CD4-positive, alpha-beta T cell (primary cell): ENCODE data around the gene EDN1. TPM values are rescaled to one million over a fixed set of nuclear protein-coding genes. Genes with fewer than 3 reads are reported as not detected.

Source experiments
- ATAC-seq: fragments of 200-7000 bp; cut with Tn5 transposase; one replicate; pipeline ENCODE4 v1.10.0; 2022; ENCODE audit warnings: mild to moderate bottlenecking; ENCODE audit not compliant: poor library complexity
- CTCF ChIA-PET: fragments of 350-600 bp; sonication (Branson Sonifier 250); formaldehyde crosslinking; loops from one replicate; lab custom pipeline; 2021; ENCODE audit warnings: antibody characterized with exemption, inconsistent platforms; lab: Charles Lee
- POLR2A ChIA-PET: fragments of 350-600 bp; sonication (Branson Sonifier 250); formaldehyde crosslinking; loops from one replicate; lab custom pipeline; 2021; ENCODE audit warnings: antibody characterized with exemption, inconsistent platforms; lab: Charles Lee
- DNase-seq, 14 experiments: peaks; one replicate each; pipeline ENCODE4 v3.0.0-alpha.2; 2013 to 2020; ENCODE audit warnings: mixed read lengths in 2 of 14
- H3K27ac ChIP-seq, 2 donors: one replicate each; pipeline versions ENCODE4 v1.5.1 to v1.7.0; 2013; ENCODE audit warnings: low read length in 2 of 2, low read depth in 1 of 2, mild to moderate bottlenecking in 1 of 2
- H3K27me3 ChIP-seq, 2 experiments: 1 replicate in 1 of 2; 2 replicates in 1 of 2; pipeline versions ENCODE4 v1.6.1 to v1.7.0; 2013; ENCODE audit warnings: low read length in 2 of 2, control low read depth in 1 of 2, mild to moderate bottlenecking in 1 of 2, moderate library complexity in 1 of 2; ENCODE audit not compliant: insufficient read depth in 2 of 2, control insufficient read depth in 1 of 2
- H3K36me3 ChIP-seq: one replicate; pipeline ENCODE4 v1.6.1; 2013; ENCODE audit warnings: low read length, control low read depth; ENCODE audit not compliant: insufficient read depth
- H3K4me1 ChIP-seq: one replicate; pipeline ENCODE4 v1.6.1; 2013; ENCODE audit warnings: low read length, control low read depth; ENCODE audit not compliant: insufficient read depth
- H3K4me3 ChIP-seq: one replicate; pipeline ENCODE4 v1.5.1; 2013; ENCODE audit warnings: mild to moderate bottlenecking, low read length, moderate library complexity
- H3K9me3 ChIP-seq, 2 experiments: 1 replicate in 1 of 2; 2 replicates in 1 of 2; pipeline versions ENCODE4 v1.6.1 to v1.7.0; 2013; ENCODE audit warnings: low read length in 2 of 2, mild to moderate bottlenecking in 2 of 2, control low read depth in 1 of 2, moderate library complexity in 1 of 2; ENCODE audit not compliant: control insufficient read depth in 1 of 2, insufficient read depth in 1 of 2
- H3K27ac Mint-ChIP-seq: one replicate; pipeline ENCODE4 v1.8.0; 2020; ENCODE audit warnings: mixed read lengths
- H3K27me3 Mint-ChIP-seq: one replicate; pipeline ENCODE4 v1.8.0; 2021; ENCODE audit warnings: mixed read lengths
- H3K36me3 Mint-ChIP-seq: one replicate; pipeline ENCODE4 v1.8.0; 2021; ENCODE audit warnings: low read depth, mixed read lengths
- H3K4me1 Mint-ChIP-seq: one replicate; pipeline ENCODE4 v1.8.0; 2021; ENCODE audit warnings: low read depth, mixed read lengths
- H3K4me3 Mint-ChIP-seq: one replicate; pipeline ENCODE4 v1.8.0; 2020; ENCODE audit warnings: mild to moderate bottlenecking, mixed read lengths
- H3K9me3 Mint-ChIP-seq: one replicate; pipeline ENCODE4 v1.8.0; 2020; ENCODE audit warnings: mixed read lengths
- CTCF ChIP-seq: fragments of 200-600 bp; IDR thresholded peaks from one replicate; pipeline ENCODE4 v1.8.0; 2022; ENCODE audit warnings: antibody characterized with exemption, mild to moderate bottlenecking
- intact Hi-C, 2 experiments: fragments of 100-400 bp; cut with DNase I in 1 of 2; cut with micrococcal nuclease in 1 of 2; formaldehyde crosslinking; loops; one replicate each; pipeline versions ENCODE4 v1.15.1 to v1.9.0; 2023 to 2025; cut with DNase I, micrococcal nuclease
- total RNA-seq, 174 experiments: library from RNA in 2 of 174; stranded (reverse) in 2 of 174; gene quantifications; one replicate each; pipeline ENCODE4 v1.2.3 and lab custom pipeline; 2021 to 2026

The EDN1 gene
- total RNA-seq, 2 experiments from 2014 or later, result 0.80 to 1.1 TPM

DNA sequence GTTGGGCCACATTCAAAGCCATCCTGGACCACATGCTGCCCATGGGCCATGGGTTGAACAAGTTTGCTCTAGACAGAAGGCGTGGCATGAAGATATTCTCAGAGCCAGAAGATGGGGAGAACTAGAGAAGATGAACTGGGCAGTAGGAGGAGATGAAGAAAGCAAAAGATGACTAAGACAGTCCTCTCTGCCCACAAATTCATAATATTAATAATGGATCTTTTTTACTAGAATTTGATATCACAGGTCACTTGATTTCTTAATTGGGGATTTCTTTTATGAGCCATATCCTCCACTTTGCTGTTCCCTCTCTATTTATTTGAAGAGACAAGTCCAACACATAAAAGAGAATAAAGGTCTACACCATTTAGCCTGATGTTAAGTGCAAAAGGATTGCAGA, 25.5 kb upstream of the EDN1 start:
- Histone ChIP-seq H3K9me3 (no peaks in the 10 kb centered on the region), H3K27ac (no peak overlapping the region), H3K4me3 (no peak overlapping the region), H3K27me3 (no peaks in the 10 kb centered on the region), H3K4me1 (no peaks in the 10 kb centered on the region), H3K36me3 (no peaks in the 10 kb centered on the region)
- DNase-seq (no peak), ATAC-seq (no peak)
- Mint-ChIP-seq H3K4me3 (no peak overlapping the region), H3K4me1 (no peaks in the 10 kb centered on the region), H3K9me3 (no peaks in the 10 kb centered on the region), H3K27ac (no peak overlapping the region), H3K36me3 (no peaks in the 10 kb centered on the region), H3K27me3 (peaks cover 5% of the 10 kb centered on the region)
- TF ChIP-seq CTCF, result no peak
- ChIA-PET POLR2A (no interaction called here), CTCF (interaction anchor here (0.6 kb wide), 1 partner anchor 9 kb away, joined by 3 read pairs; no protein-coding TSS in a partner anchor)
- intact Hi-C loops, result no loop called here

DNA sequence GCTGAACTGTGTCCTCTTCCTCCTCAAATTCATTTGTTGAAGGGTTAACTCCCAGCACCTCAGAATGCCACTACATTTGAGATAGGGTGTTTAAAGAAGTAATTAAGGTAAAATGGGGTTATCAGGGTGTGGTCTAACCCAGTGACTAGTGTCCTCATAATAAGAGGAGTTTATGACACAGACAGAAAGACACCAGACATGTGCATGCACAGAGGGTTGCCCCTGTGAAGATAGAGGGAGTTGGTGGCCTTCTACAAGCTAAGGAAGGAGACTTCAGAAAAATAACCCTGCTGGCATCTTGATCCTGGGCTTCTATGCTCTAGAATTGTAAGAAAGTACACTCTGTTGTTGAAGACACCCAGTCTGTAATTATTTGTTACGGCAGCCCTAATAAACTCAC, 24.9 kb upstream of the EDN1 start:
- Mint-ChIP-seq H3K36me3 (no peaks in the 10 kb centered on the region), H3K27ac (no peak overlapping the region), H3K27me3 (peaks cover 5% of the 10 kb centered on the region), H3K4me1 (no peaks in the 10 kb centered on the region), H3K9me3 (no peaks in the 10 kb centered on the region), H3K4me3 (no peak overlapping the region)
- ATAC-seq (no peak), DNase-seq (no peak)
- TF ChIP-seq CTCF, result no peak
- no peaks in the 10 kb centered on the region for H3K4me1 ChIP-seq
- no peak overlapping the region for H3K4me3 ChIP-seq
- no peaks in the 10 kb centered on the region for H3K9me3 ChIP-seq
- POLR2A ChIA-PET, result no interaction called here
- CTCF ChIA-PET, result no interaction called here
- intact Hi-C loops, result no loop called here
- H3K27me3 ChIP-seq, result no peaks in the 10 kb centered on the region
- no peaks in the 10 kb centered on the region for H3K36me3 ChIP-seq
- no peak overlapping the region for H3K27ac ChIP-seq

DNA sequence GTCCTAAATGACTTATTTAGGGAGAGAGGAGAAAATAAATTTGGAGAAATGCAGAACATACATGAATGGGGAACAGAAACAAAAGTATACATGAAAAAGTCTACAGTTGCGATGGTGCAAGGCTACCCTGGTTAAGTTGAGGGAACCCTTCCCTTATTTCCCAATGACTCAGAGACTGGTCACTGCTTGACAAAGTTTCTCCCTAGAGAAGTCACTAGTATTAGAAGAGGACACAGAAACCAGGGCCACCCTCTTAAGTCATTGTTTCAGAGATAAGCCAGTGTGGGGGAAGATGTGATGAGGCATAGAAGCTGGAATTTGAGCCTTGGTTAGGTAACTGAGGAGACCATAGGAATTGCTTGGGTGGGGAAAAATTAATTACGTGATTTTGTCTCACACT, 24.4 kb upstream of the EDN1 start:
- no peak overlapping the region for H3K27ac ChIP-seq
- Mint-ChIP-seq H3K4me1 (no peaks in the 10 kb centered on the region), H3K36me3 (no peaks in the 10 kb centered on the region), H3K27ac (no peak overlapping the region), H3K4me3 (no peak overlapping the region), H3K27me3 (no peaks in the 10 kb centered on the region), H3K9me3 (no peaks in the 10 kb centered on the region)
- POLR2A ChIA-PET, result no interaction called here
- H3K9me3 ChIP-seq, result no peaks in the 10 kb centered on the region
- DNase-seq (peak in 3 of 14 experiments; percentile 29 to 73 (median 59)), ATAC-seq (no peak)
- H3K27me3 ChIP-seq, result no peaks in the 10 kb centered on the region
- no peaks in the 10 kb centered on the region for H3K36me3 ChIP-seq
- no peaks in the 10 kb centered on the region for H3K4me1 ChIP-seq
- CTCF ChIA-PET, result no interaction called here
- intact Hi-C loops, result no loop called here
- H3K4me3 ChIP-seq, result no peak overlapping the region
- no peak for TF ChIP-seq CTCF
